OCI-LY7 (cell line): Measurements from ENCODE around the gene TMEM204. TPM values are rescaled to one million over a fixed set of nuclear protein-coding genes. Genes with fewer than 3 reads are reported as not detected.

Source experiments
- BruUV-seq: library from RNA; stranded (reverse); fragments of 400-500 nt; replicated peaks from 2 replicates; lab custom pipeline; 2021; lab: Mats Ljungman, UMichigan
- CTCF ChIA-PET: fragments of 300-600 bp; sonication (Branson Sonifier 250); formaldehyde crosslinking; loops from one replicate; lab custom pipeline; 2022; ENCODE audit warnings: antibody characterized with exemption; ENCODE audit not compliant: unreplicated experiment; lab: Charles Lee
- POLR2A ChIA-PET: fragments of 300-600 bp; sonication (Branson Sonifier 250); formaldehyde crosslinking; loops from one replicate; lab custom pipeline; 2022; ENCODE audit warnings: antibody characterized with exemption; lab: Charles Lee
- DNase-seq: peaks from one replicate; pipeline ENCODE4 v3.0.0-alpha.2; 2015; ENCODE audit warnings: low spot score
- H2AFZ ChIP-seq: fragments of 200-600 bp; sonication (generic), shearing (Covaris generic); 2 replicates; pipeline ENCODE4 v1.6.1; 2014; ENCODE audit warnings: mild to moderate bottlenecking, antibody characterized with exemption, low read length, moderate library complexity
- H3K27ac ChIP-seq: fragments of 200-600 bp; sonication (generic); 2 replicates; pipeline ENCODE4 v1.5.1; 2014; ENCODE audit warnings: mixed run types, low read depth, mild to moderate bottlenecking, moderate library complexity, low read length, inconsistent platforms; ENCODE audit not compliant: poor library complexity, severe bottlenecking
- H3K36me3 ChIP-seq: fragments of 200-600 bp; sonication (generic); 2 replicates; pipeline ENCODE4 v1.6.1; 2014; ENCODE audit warnings: mild to moderate bottlenecking, antibody characterized with exemption, low read length, moderate library complexity, mixed read lengths; ENCODE audit not compliant: insufficient read depth
- H3K4me1 ChIP-seq: fragments of 200-600 bp; sonication (generic); 2 replicates; pipeline ENCODE4 v1.5.1; 2014; ENCODE audit warnings: mild to moderate bottlenecking, low read length; ENCODE audit not compliant: insufficient read depth, poor library complexity, severe bottlenecking
- H3K4me2 ChIP-seq: fragments of 200-600 bp; sonication (generic); 2 replicates; pipeline ENCODE4 v1.6.1; 2014; ENCODE audit warnings: mild to moderate bottlenecking, low read length
- H3K4me3 ChIP-seq: fragments of 200-600 bp; sonication (generic); 2 replicates; pipeline ENCODE4 v1.5.1; 2014; ENCODE audit warnings: mild to moderate bottlenecking, low read depth, low read length; ENCODE audit not compliant: poor library complexity, severe bottlenecking
- H3K79me2 ChIP-seq: fragments of 200-600 bp; sonication (generic); 2 replicates; pipeline ENCODE4 v1.6.1; 2016; ENCODE audit warnings: low read depth, mild to moderate bottlenecking, low read length, moderate library complexity, mixed read lengths; ENCODE audit not compliant: insufficient read depth
- H3K9me2 ChIP-seq: fragments of 200-600 bp; sonication (generic); 2 replicates; pipeline ENCODE4 v1.6.1; 2016; ENCODE audit warnings: mild to moderate bottlenecking, low read length, mixed read lengths; ENCODE audit not compliant: insufficient read depth
- H3K9me3 ChIP-seq: fragments of 200-600 bp; sonication (generic); 2 replicates; pipeline ENCODE4 v1.6.1; 2014; ENCODE audit warnings: mild to moderate bottlenecking, mixed run types, low read length, mixed read lengths
- H4K20me1 ChIP-seq: fragments of 200-600 bp; sonication (generic); 2 replicates; pipeline ENCODE4 v1.6.1; 2014; ENCODE audit warnings: mild to moderate bottlenecking, antibody characterized with exemption, low read length, moderate library complexity, mixed read lengths; ENCODE audit not compliant: insufficient read depth
- CTCF ChIP-seq: fragments of 200-600 bp; sonication (generic); conservative IDR thresholded peaks from 2 replicates; pipeline ENCODE4 v1.5.1; 2014; ENCODE audit warnings: mild to moderate bottlenecking, antibody characterized with exemption, low read length, moderate library complexity, mixed read lengths
- EZH2phosphoT487 ChIP-seq: fragments of 200-600 bp; sonication (generic); IDR thresholded peaks from 2 replicates; pipeline ENCODE4 v1.6.1; 2018; ENCODE audit warnings: low read depth, borderline replicate concordance, mild to moderate bottlenecking, mixed run types, antibody characterized with exemption, low read length, moderate library complexity, mixed read lengths
- intact Hi-C: fragments of 100-400 bp; cut with micrococcal nuclease; formaldehyde crosslinking; loops from one replicate; pipeline ENCODE4 v1.10.0; 2022; ENCODE audit not compliant: unreplicated experiment
- total RNA-seq, 2 experiments: library from RNA; depleted of rRNA in 1 of 2; stranded (reverse); fragments of >200 nt in 1 of 2; shearing (Covaris generic) in 1 of 2; gene quantifications; 2 replicates each; pipeline ENCODE4 v1.2.3, GENCODE V29; 2014 to 2022

The TMEM204 gene
- total RNA-seq, 2 experiments from 2014 or later = not detected

- H3K4me3 ChIP-seq = no peak overlapping the region
- no peaks in the 10 kb centered on the region for H3K9me3 ChIP-seq
- peaks cover 52% of the 10 kb centered on the region for H3K36me3 ChIP-seq
- TF ChIP-seq CTCF = no peak
- no peak for TF ChIP-seq EZH2phosphoT487
- no peaks in the 10 kb centered on the region for H3K9me2 ChIP-seq
- H2AFZ ChIP-seq = no peak overlapping the region
- no peak for DNase-seq
- POLR2A ChIA-PET = no interaction called here
- CTCF ChIA-PET = no interaction called here
- intact Hi-C loops = no loop called here
- no TSS peak for BruUV-seq
- H3K4me2 ChIP-seq = no peak overlapping the region
- no peaks in the 10 kb centered on the region for H4K20me1 ChIP-seq
- no peak overlapping the region for H3K27ac ChIP-seq
- peaks cover 7% of the 10 kb centered on the region; the same call in 1 of the 2 replicates for H3K79me2 ChIP-seq
- H3K4me1 ChIP-seq = peaks cover 16% of the 10 kb centered on the region
Measured at GRCh38 chr16:1495889-1496262, 37.6 kb upstream of the TMEM204 start.

DNA sequence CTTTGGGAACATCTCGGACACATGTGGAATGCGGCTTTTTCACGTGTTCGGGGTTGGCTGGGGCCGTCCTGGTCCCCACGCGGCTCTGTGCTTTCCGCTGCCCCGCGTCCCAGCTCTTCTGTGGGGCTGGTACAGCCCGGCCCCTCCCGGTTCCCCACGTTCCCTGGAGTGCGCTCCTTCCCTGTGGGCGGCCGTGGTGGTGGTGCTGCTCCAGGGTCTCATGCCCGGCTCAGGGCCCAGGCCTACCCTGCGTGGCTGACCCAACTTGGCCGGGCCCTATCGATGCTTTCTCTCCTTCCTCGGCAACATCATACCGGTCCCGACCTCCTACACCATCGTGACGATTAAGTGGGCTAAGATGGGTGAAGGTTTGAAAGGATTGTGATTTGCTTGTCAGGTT, 37.0 kb upstream of the TMEM204 start:
- TF ChIP-seq CTCF = no peak
- no peak for TF ChIP-seq EZH2phosphoT487
- Histone ChIP-seq H3K4me2 (no peak overlapping the region), H3K4me3 (no peak overlapping the region), H2AFZ (no peak overlapping the region), H3K79me2 (peaks cover 7% of the 10 kb centered on the region; the same call in 1 of the 2 replicates), H3K4me1 (peaks cover 16% of the 10 kb centered on the region), H3K36me3 (peaks cover 58% of the 10 kb centered on the region), H3K9me3 (no peaks in the 10 kb centered on the region), H3K9me2 (no peaks in the 10 kb centered on the region), H3K27ac (no peak overlapping the region), H4K20me1 (no peaks in the 10 kb centered on the region)
- intact Hi-C loops = no loop called here
- no peak for DNase-seq
- BruUV-seq = no TSS peak
- POLR2A ChIA-PET = no interaction called here
- CTCF ChIA-PET = no interaction called here

- no peak for TF ChIP-seq EZH2phosphoT487
- no peak for TF ChIP-seq CTCF
- peaks cover 16% of the 10 kb centered on the region for H3K4me1 ChIP-seq
- H3K4me3 ChIP-seq = no peak overlapping the region
- H2AFZ ChIP-seq = no peak overlapping the region
- H3K79me2 ChIP-seq = peaks cover 7% of the 10 kb centered on the region; the same call in 1 of the 2 replicates
- H4K20me1 ChIP-seq = no peaks in the 10 kb centered on the region
- H3K9me2 ChIP-seq = no peaks in the 10 kb centered on the region
- DNase-seq = no peak
- CTCF ChIA-PET = no interaction called here
- BruUV-seq = no TSS peak
- H3K9me3 ChIP-seq = no peaks in the 10 kb centered on the region
- intact Hi-C loops = no loop called here
- POLR2A ChIA-PET = no interaction called here
- no peak overlapping the region for H3K4me2 ChIP-seq
- H3K36me3 ChIP-seq = peaks cover 64% of the 10 kb centered on the region
- no peak overlapping the region for H3K27ac ChIP-seq
Measured at GRCh38 chr16:1497014-1497598, 36.4 kb upstream of the TMEM204 start.
